ENCODE results near the gene HNRNPH2. TPM values are rescaled to one million over a fixed set of nuclear protein-coding genes. Genes with fewer than 3 reads are reported as not detected.

Gene HNRNPH2
- polyA plus RNA-seq, 1 of the 3 experiments (the other 2 are of a cell fraction): 32.5 TPM

DNA sequence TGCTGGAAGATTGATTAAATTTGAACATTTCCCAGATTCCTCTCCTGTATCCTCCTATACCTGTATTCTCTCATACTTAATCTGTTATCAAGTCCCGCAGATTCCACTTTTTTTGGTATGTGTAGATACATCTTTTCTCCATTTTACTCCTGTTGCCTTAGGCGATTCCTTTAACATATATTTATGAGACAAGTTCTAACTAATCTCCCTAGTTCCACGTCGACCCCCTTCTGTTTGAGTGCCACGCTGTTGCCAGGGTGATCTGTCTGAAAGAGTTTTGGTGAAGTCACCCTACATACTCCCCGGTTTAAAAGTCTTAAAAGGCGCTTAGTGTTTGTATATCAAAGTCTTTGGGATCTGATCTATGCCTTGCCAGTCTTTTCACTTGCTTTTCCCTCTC is 2.4 kb downstream of the HNRNPH2 start:
- Histone ChIP-seq H3K36me3 (replicated peaks in 1 of 2; ENCODE audit: control insufficient read depth in 1 of 2, insufficient read depth in 2 of 2, low read length in 1 of 2) (peaks cover 21 to 29% of the 10 kb centered on the region in 2 experiments), H2AFZ (ENCODE audit: low read depth) (no peak overlapping the region), H3K27me3 (ENCODE audit: insufficient read depth) (no peaks in the 10 kb centered on the region), H3K9me2 (no peaks in the 10 kb centered on the region), H3K4me1 (ENCODE audit: control insufficient read depth in 1 of 2, insufficient read depth in 2 of 2, low read depth in 1 of 2, low read length in 1 of 2) (peaks cover 0 to 12% of the 10 kb centered on the region in 2 experiments; a peak in 2 of 4 replicates), H3K27ac (ENCODE audit: low read depth in 2 of 2, low read length in 1 of 2) (no peak overlapping the region; a peak in 1 of 4 replicates), H3K4me3 (ENCODE audit: low read depth in 2 of 2, low read length in 1 of 2) (peak overlapping the region in 1 of 2 experiments; percentile 83; a peak in 1 of 4 replicates), H3K4me2 (peak overlapping the region; percentile 76), H3K9ac (peak overlapping the region; percentile 3; the same call in 1 of the 2 replicates), H3K9me3 (no peaks in the 10 kb centered on the region), H3F3A (replicated peaks; ENCODE audit: insufficient read depth) (peaks cover 13% of the 10 kb centered on the region), H3K79me2 (ENCODE audit: insufficient read depth) (peaks cover 64% of the 10 kb centered on the region), H4K20me1 (ENCODE audit: insufficient read depth) (peaks cover 20% of the 10 kb centered on the region; the same call in 1 of the 2 replicates)
- DNase-seq: no peak
- ChIA-PET POLR2A (no interaction called here), CTCF (no interaction called here)
- no peak for TF ChIP-seq TAF1 (IDR thresholded peaks at IDR 0.05; ENCODE audit: borderline replicate concordance, low read depth, low read length)
- no peak for TF ChIP-seq JUND (IDR thresholded peaks at IDR 0.05)
- TF ChIP-seq RFX5 (IDR thresholded peaks at IDR 0.05; ENCODE audit: low read length): no peak
- TF ChIP-seq FOSL2 (IDR thresholded peaks at IDR 0.05; ENCODE audit: borderline replicate concordance, low read depth): no peak
- TF ChIP-seq CHD2 (IDR thresholded peaks at IDR 0.05; ENCODE audit: low read length, partially characterized antibody): no peak
- TF ChIP-seq TCF12 (IDR thresholded peaks at IDR 0.05): no peak
- 66% methylated on average over 7 of the region's 7 CpGs for WGBS (ENCODE audit: low lambda C conversion rate)

DNA sequence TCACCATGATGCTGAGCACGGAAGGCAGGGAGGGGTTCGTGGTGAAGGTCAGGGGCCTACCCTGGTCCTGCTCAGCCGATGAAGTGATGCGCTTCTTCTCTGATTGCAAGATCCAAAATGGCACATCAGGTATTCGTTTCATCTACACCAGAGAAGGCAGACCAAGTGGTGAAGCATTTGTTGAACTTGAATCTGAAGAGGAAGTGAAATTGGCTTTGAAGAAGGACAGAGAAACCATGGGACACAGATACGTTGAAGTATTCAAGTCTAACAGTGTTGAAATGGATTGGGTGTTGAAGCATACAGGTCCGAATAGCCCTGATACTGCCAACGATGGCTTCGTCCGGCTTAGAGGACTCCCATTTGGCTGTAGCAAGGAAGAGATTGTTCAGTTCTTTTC is 4.0 kb downstream of the HNRNPH2 start:
- H3K4me2 ChIP-seq: no peak overlapping the region
- no peak for DNase-seq
- H3K9ac ChIP-seq: no peak overlapping the region
- ChIA-PET POLR2A (no interaction called here), CTCF (interaction anchor here (1.0 kb wide), 1 partner anchor 21 kb away, joined by 3 read pairs; the partner anchor contains the start of gene RPL36A)
- no peak for TF ChIP-seq ELF1 (IDR thresholded peaks at IDR 0.05)
- TF ChIP-seq, protein P1, sequence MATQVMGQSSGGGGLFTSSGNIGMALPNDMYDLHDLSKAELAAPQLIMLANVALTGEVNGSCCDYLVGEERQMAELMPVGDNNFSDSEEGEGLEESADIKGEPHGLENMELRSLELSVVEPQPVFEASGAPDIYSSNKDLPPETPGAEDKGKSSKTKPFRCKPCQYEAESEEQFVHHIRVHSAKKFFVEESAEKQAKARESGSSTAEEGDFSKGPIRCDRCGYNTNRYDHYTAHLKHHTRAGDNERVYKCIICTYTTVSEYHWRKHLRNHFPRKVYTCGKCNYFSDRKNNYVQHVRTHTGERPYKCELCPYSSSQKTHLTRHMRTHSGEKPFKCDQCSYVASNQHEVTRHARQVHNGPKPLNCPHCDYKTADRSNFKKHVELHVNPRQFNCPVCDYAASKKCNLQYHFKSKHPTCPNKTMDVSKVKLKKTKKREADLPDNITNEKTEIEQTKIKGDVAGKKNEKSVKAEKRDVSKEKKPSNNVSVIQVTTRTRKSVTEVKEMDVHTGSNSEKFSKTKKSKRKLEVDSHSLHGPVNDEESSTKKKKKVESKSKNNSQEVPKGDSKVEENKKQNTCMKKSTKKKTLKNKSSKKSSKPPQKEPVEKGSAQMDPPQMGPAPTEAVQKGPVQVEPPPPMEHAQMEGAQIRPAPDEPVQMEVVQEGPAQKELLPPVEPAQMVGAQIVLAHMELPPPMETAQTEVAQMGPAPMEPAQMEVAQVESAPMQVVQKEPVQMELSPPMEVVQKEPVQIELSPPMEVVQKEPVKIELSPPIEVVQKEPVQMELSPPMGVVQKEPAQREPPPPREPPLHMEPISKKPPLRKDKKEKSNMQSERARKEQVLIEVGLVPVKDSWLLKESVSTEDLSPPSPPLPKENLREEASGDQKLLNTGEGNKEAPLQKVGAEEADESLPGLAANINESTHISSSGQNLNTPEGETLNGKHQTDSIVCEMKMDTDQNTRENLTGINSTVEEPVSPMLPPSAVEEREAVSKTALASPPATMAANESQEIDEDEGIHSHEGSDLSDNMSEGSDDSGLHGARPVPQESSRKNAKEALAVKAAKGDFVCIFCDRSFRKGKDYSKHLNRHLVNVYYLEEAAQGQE (IDR thresholded peaks at IDR 0.05; ENCODE audit: low read depth, low read length): no peak
- TF ChIP-seq, protein P2, sequence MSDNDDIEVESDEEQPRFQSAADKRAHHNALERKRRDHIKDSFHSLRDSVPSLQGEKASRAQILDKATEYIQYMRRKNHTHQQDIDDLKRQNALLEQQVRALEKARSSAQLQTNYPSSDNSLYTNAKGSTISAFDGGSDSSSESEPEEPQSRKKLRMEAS (IDR thresholded peaks at IDR 0.05; ENCODE audit: low read depth): no peak
- no peak for TF ChIP-seq NRF1 (IDR thresholded peaks at IDR 0.05; ENCODE audit: low read depth, low read length)
- TF ChIP-seq, protein P3, sequence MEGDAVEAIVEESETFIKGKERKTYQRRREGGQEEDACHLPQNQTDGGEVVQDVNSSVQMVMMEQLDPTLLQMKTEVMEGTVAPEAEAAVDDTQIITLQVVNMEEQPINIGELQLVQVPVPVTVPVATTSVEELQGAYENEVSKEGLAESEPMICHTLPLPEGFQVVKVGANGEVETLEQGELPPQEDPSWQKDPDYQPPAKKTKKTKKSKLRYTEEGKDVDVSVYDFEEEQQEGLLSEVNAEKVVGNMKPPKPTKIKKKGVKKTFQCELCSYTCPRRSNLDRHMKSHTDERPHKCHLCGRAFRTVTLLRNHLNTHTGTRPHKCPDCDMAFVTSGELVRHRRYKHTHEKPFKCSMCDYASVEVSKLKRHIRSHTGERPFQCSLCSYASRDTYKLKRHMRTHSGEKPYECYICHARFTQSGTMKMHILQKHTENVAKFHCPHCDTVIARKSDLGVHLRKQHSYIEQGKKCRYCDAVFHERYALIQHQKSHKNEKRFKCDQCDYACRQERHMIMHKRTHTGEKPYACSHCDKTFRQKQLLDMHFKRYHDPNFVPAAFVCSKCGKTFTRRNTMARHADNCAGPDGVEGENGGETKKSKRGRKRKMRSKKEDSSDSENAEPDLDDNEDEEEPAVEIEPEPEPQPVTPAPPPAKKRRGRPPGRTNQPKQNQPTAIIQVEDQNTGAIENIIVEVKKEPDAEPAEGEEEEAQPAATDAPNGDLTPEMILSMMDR (IDR thresholded peaks at IDR 0.05): no peak
- TF ChIP-seq CHD2 (IDR thresholded peaks at IDR 0.05; ENCODE audit: low read length, partially characterized antibody): no peak
- no peak for TF ChIP-seq SMC3 (IDR thresholded peaks at IDR 0.05; ENCODE audit: low read depth, low read length)
- TF ChIP-seq, protein P4, sequence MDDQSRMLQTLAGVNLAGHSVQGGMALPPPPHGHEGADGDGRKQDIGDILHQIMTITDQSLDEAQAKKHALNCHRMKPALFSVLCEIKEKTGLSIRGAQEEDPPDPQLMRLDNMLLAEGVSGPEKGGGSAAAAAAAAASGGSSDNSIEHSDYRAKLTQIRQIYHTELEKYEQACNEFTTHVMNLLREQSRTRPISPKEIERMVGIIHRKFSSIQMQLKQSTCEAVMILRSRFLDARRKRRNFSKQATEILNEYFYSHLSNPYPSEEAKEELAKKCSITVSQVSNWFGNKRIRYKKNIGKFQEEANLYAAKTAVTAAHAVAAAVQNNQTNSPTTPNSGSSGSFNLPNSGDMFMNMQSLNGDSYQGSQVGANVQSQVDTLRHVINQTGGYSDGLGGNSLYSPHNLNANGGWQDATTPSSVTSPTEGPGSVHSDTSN (IDR thresholded peaks at IDR 0.05): no peak
- H2AFZ ChIP-seq (ENCODE audit: low read depth): no peak overlapping the region
- H3K27ac ChIP-seq (ENCODE audit: low read depth in 2 of 2, low read length in 1 of 2): no peak overlapping the region
- peaks cover 0 to 10% of the 10 kb centered on the region in 2 experiments; a peak in 2 of 4 replicates for H3K4me1 ChIP-seq (ENCODE audit: control insufficient read depth in 1 of 2, insufficient read depth in 2 of 2, low read depth in 1 of 2, low read length in 1 of 2)
- 94% methylated on average over 10 of the region's 10 CpGs for WGBS (ENCODE audit: low lambda C conversion rate)
- H3K9me3 ChIP-seq: no peaks in the 10 kb centered on the region
- peaks cover 20% of the 10 kb centered on the region; the same call in 1 of the 2 replicates for H4K20me1 ChIP-seq (ENCODE audit: insufficient read depth)
- H3K79me2 ChIP-seq (ENCODE audit: insufficient read depth): peaks cover 52% of the 10 kb centered on the region
- peaks cover 13% of the 10 kb centered on the region for H3F3A ChIP-seq (replicated peaks; ENCODE audit: insufficient read depth)
- H3K36me3 ChIP-seq (replicated peaks in 1 of 2; ENCODE audit: control insufficient read depth in 1 of 2, insufficient read depth in 2 of 2, low read length in 1 of 2): peaks cover 21 to 29% of the 10 kb centered on the region in 2 experiments
- H3K27me3 ChIP-seq (ENCODE audit: insufficient read depth): no peaks in the 10 kb centered on the region
- no peak overlapping the region for H3K4me3 ChIP-seq (ENCODE audit: low read depth in 2 of 2, low read length in 1 of 2)
- H3K9me2 ChIP-seq: no peaks in the 10 kb centered on the region

All from SK-N-SH (cell line).